Caco-2 (cell line): Measurements from ENCODE around the gene NRXN3. TPM values are rescaled to one million over a fixed set of nuclear protein-coding genes. Genes with fewer than 3 reads are reported as not detected.

Source experiments
- BruUV-seq: library from RNA; stranded (reverse); fragments of 400-500 nt; replicated peaks from 2 replicates; lab custom pipeline; 2021; lab: Mats Ljungman, UMichigan
- CTCF ChIA-PET: fragments of 300-600 bp; sonication (Branson Sonifier 250); formaldehyde crosslinking; loops from one replicate; lab custom pipeline; 2022; ENCODE audit warnings: antibody characterized with exemption; lab: Charles Lee
- POLR2A ChIA-PET: fragments of 300-600 bp; sonication (Branson Sonifier 250); formaldehyde crosslinking; loops from one replicate; lab custom pipeline; 2022; ENCODE audit warnings: antibody characterized with exemption; lab: Charles Lee
- DNase-seq, 2 experiments: peaks; one replicate each; pipeline versions ENCODE4 v3.0.0 to v3.0.0-alpha.2; 2020 to 2022
- H3K27me3 ChIP-seq: replicated peaks from 2 replicates; pipeline ENCODE4 v1.6.0; 2011; ENCODE audit warnings: low read length; ENCODE audit not compliant: control insufficient read depth, insufficient read depth
- H3K36me3 ChIP-seq: 2 replicates; pipeline ENCODE4 v1.5.1; 2011; ENCODE audit warnings: low read length; ENCODE audit not compliant: control insufficient read depth, insufficient read depth
- H3K4me1 ChIP-seq: fragments of 250-450 bp; sonication (Bioruptor Pico); 2 replicates; pipeline ENCODE4 v1.5.1; 2020; ENCODE audit warnings: mild to moderate bottlenecking
- H3K4me3 ChIP-seq: 2 replicates; pipeline ENCODE4 v1.5.1; 2011; ENCODE audit warnings: low read depth, mild to moderate bottlenecking, control low read depth, low read length
- H3K9me3 ChIP-seq: fragments of 250-450 bp; sonication (Bioruptor Pico); 2 replicates; pipeline ENCODE4 v1.5.1; 2020; ENCODE audit warnings: mild to moderate bottlenecking, moderate library complexity
- H3K27ac Mint-ChIP-seq: one replicate; pipeline ENCODE4 v1.8.0; 2022; ENCODE audit warnings: mixed read lengths; ENCODE audit not compliant: unreplicated experiment
- H3K27me3 Mint-ChIP-seq: one replicate; pipeline ENCODE4 v1.8.0; 2022; ENCODE audit warnings: mixed read lengths; ENCODE audit not compliant: insufficient read depth, unreplicated experiment
- H3K36me3 Mint-ChIP-seq: one replicate; pipeline ENCODE4 v1.8.0; 2022; ENCODE audit warnings: mild to moderate bottlenecking, mixed read lengths; ENCODE audit not compliant: insufficient read depth, unreplicated experiment
- H3K4me1 Mint-ChIP-seq: one replicate; pipeline ENCODE4 v1.8.0; 2022; ENCODE audit warnings: low read depth, mixed read lengths; ENCODE audit not compliant: unreplicated experiment
- H3K4me3 Mint-ChIP-seq: one replicate; pipeline ENCODE4 v1.8.0; 2022; ENCODE audit warnings: mild to moderate bottlenecking, moderate library complexity, mixed read lengths; ENCODE audit not compliant: unreplicated experiment
- H3K9me3 Mint-ChIP-seq: one replicate; pipeline ENCODE4 v1.8.0; 2022; ENCODE audit warnings: mixed read lengths; ENCODE audit not compliant: unreplicated experiment
- CTCF ChIP-seq, 2 experiments: fragments of 200-600 bp in 1 of 2; IDR thresholded peaks; 1 replicate in 1 of 2; 2 replicates in 1 of 2; pipeline versions ENCODE4 v1.5.1 to v1.8.0; 2011 to 2022; ENCODE audit warnings: antibody characterized with exemption in 1 of 2, control low read depth in 1 of 2, inconsistent platforms in 1 of 2, low read depth in 1 of 2, low read length in 1 of 2, mild to moderate bottlenecking in 1 of 2, moderate library complexity in 1 of 2; ENCODE audit not compliant: insufficient read depth in 1 of 2, severe bottlenecking in 1 of 2, unreplicated experiment in 1 of 2
- intact Hi-C: fragments of 100-400 bp; cut with micrococcal nuclease; formaldehyde crosslinking; loops from one replicate; pipeline ENCODE4 v1.10.0; 2022; ENCODE audit not compliant: unreplicated experiment
- total RNA-seq: library from RNA; stranded (reverse); gene quantifications from 2 replicates; pipeline ENCODE4 v1.2.3, GENCODE V29; 2022

NRXN3 gene
- total RNA-seq, 1 experiment from 2014 or later: 12.4 TPM

GRCh38 chr14:78823035-78823434 is 652.9 kb downstream of the NRXN3 start:
- DNase-seq: no peak
- H3K9me3 Mint-ChIP-seq: no peaks in the 10 kb centered on the region
- Histone ChIP-seq H3K36me3 (no peaks in the 10 kb centered on the region), H3K4me3 (no peak overlapping the region), H3K27me3 (no peaks in the 10 kb centered on the region), H3K4me1 (no peaks in the 10 kb centered on the region), H3K9me3 (no peaks in the 10 kb centered on the region)
- ChIA-PET POLR2A (no interaction called here), CTCF (no interaction called here)
- H3K4me3 Mint-ChIP-seq: no peak overlapping the region
- intact Hi-C loops: no loop called here
- no peak overlapping the region for H3K27ac Mint-ChIP-seq
- H3K27me3 Mint-ChIP-seq: peaks cover 10% of the 10 kb centered on the region
- no peak for TF ChIP-seq CTCF (IDR thresholded peaks at IDR 0.05; ENCODE audit: insufficient read depth in 1 of 2, low read depth in 1 of 2, low read length in 1 of 2, severe bottlenecking in 1 of 2, unreplicated experiment in 1 of 2)
- H3K36me3 Mint-ChIP-seq: no peaks in the 10 kb centered on the region
- no peaks in the 10 kb centered on the region for H3K4me1 Mint-ChIP-seq
- no TSS peak for BruUV-seq

- DNase-seq: no peak
- no peaks in the 10 kb centered on the region for H3K36me3 Mint-ChIP-seq
- no peaks in the 10 kb centered on the region for H3K36me3 ChIP-seq
- no peaks in the 10 kb centered on the region for H3K27me3 ChIP-seq
- no peaks in the 10 kb centered on the region for H3K4me1 Mint-ChIP-seq
- CTCF ChIA-PET: no interaction called here
- no peak for TF ChIP-seq CTCF (IDR thresholded peaks at IDR 0.05; ENCODE audit: insufficient read depth in 1 of 2, low read depth in 1 of 2, low read length in 1 of 2, severe bottlenecking in 1 of 2, unreplicated experiment in 1 of 2)
- H3K9me3 ChIP-seq: no peaks in the 10 kb centered on the region
- no peaks in the 10 kb centered on the region for H3K9me3 Mint-ChIP-seq
- BruUV-seq: no TSS peak
- POLR2A ChIA-PET: no interaction called here
- H3K4me3 ChIP-seq: no peak overlapping the region
- no peaks in the 10 kb centered on the region for H3K4me1 ChIP-seq
- intact Hi-C loops: no loop called here
- H3K4me3 Mint-ChIP-seq: no peak overlapping the region
- H3K27me3 Mint-ChIP-seq: peaks cover 10% of the 10 kb centered on the region
- H3K27ac Mint-ChIP-seq: no peak overlapping the region
Observed at GRCh38 chr14:78823516-78823915, 653.3 kb downstream of the NRXN3 start.

DNA sequence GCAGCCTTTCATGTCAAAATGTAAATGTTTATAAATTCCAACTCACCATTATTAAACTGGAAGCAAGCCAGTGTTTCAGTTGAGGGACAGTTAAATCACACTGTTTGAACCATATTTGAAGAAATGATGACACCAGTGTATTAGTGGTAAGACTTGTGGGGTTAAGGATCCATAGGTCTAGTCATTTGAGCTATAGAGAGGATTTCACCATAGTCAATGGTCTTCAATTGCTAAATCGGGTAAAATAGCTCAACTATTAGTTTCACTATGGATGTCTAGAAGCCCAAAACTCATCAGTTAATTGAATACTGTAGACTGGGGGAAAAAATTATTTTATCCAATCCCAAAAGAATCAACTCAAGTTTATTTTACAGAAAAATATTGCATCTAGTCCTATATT is 659.1 kb downstream of the NRXN3 start:
- intact Hi-C loops: no loop called here
- no peaks in the 10 kb centered on the region for H3K4me1 ChIP-seq
- H3K4me3 ChIP-seq: no peak overlapping the region
- ChIA-PET CTCF (no interaction called here), POLR2A (no interaction called here)
- Mint-ChIP-seq H3K4me1 (no peaks in the 10 kb centered on the region), H3K9me3 (no peaks in the 10 kb centered on the region), H3K4me3 (no peak overlapping the region), H3K27me3 (peaks cover 22% of the 10 kb centered on the region), H3K36me3 (no peaks in the 10 kb centered on the region), H3K27ac (no peak overlapping the region)
- BruUV-seq: no TSS peak
- no peaks in the 10 kb centered on the region for H3K27me3 ChIP-seq
- no peak for DNase-seq
- TF ChIP-seq CTCF (IDR thresholded peaks at IDR 0.05; ENCODE audit: insufficient read depth in 1 of 2, low read depth in 1 of 2, low read length in 1 of 2, severe bottlenecking in 1 of 2, unreplicated experiment in 1 of 2): no peak
- H3K9me3 ChIP-seq: no peaks in the 10 kb centered on the region
- H3K36me3 ChIP-seq: no peaks in the 10 kb centered on the region
